ENCODE measurements around the gene PROSER2.

DNA sequence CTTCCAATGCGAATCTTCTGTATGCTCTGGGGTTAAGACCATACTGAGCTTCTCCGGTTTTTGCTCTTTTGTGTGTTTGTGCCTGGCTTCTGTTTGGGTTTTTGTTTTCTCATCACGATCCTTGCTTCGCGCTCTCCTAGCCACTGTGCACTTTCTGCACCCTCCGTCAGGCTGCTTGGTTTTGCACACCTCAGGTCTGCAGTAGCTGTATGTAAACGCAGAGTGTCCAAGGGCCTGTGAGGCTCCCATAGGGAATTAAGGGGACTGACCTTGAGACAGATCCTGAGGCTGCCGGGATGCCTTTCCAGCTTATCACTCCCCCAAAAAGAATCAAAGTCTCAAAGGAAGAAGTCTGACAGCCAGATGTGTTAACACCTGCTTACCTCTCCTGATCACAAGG, 95.2 kb downstream of the PROSER2 start:
- TF ChIP-seq CTCF (IDR thresholded peaks at IDR 0.05) (no peak), POLR2A (IDR thresholded peaks at IDR 0.05) (no peak), POLR2AphosphoS5 (IDR thresholded peaks at IDR 0.05) (no peak)
